NCI-H2227 treated with DMSO at 0.1 percent for 48 hours (cell line): ENCODE results near the gene RAB22A.
"Not testable (repeated sequence)": the region's sequence is repeated elsewhere in the genome, so short reads cannot be mapped to it uniquely, and the experiment has no call there.

ENCODE experiments used
- DNase-seq: peaks from one replicate; lab custom pipeline; 2025; lab: John Stamatoyannopoulos, UW

Gene RAB22A

GRCh38 chr20:58414786-58415185 is 105.3 kb downstream of the RAB22A start:
- not testable (repeated sequence) for DNase-seq

GRCh38 chr20:58416057-58416456 is 106.5 kb downstream of the RAB22A start:
- no peak for DNase-seq

GRCh38 chr20:58416835-58417234 is 107.3 kb downstream of the RAB22A start:
- no peak for DNase-seq
